Type B pancreatic cell (in vitro differentiated cells): ENCODE results near the gene PRKG1. TPM values are rescaled to one million over a fixed set of nuclear protein-coding genes. Genes with fewer than 3 reads are reported as not detected.

Source experiments
- DNase-seq: peaks from one replicate; pipeline ENCODE4 v3.0.0; 2021; ENCODE audit warnings: mixed read lengths; ENCODE audit not compliant: unreplicated experiment; ENCODE audit errors: extremely low spot score
- H3K27ac Mint-ChIP-seq: 2 replicates; pipeline ENCODE4 v1.8.0; 2021; ENCODE audit warnings: mild to moderate bottlenecking, mixed read lengths
- H3K27me3 Mint-ChIP-seq: 2 replicates; pipeline ENCODE4 v1.8.0; 2021; ENCODE audit warnings: mixed read lengths
- H3K36me3 Mint-ChIP-seq: 2 replicates; pipeline ENCODE4 v1.8.0; 2021; ENCODE audit warnings: mixed read lengths
- H3K4me1 Mint-ChIP-seq: one replicate; pipeline ENCODE4 v1.8.0; 2021; ENCODE audit warnings: mixed read lengths; ENCODE audit not compliant: unreplicated experiment
- H3K4me3 Mint-ChIP-seq: 2 replicates; pipeline ENCODE4 v1.8.0; 2021; ENCODE audit warnings: mild to moderate bottlenecking, mixed read lengths
- H3K9me3 Mint-ChIP-seq: 2 replicates; pipeline ENCODE4 v1.8.0; 2021; ENCODE audit warnings: mixed read lengths
- total RNA-seq: library from RNA; stranded (reverse); gene quantifications from 2 replicates; pipeline ENCODE4 v1.2.1, GENCODE V29; 2021; ENCODE audit warnings: low replicate concordance
- TF ChIP-seq, protein P1 (sequence below): fragments of 200-600 bp; sonication (generic); conservative IDR thresholded peaks from 2 replicates; pipeline ENCODE4 v1.5.0; 2021; ENCODE audit warnings: antibody characterized with exemption, mild to moderate bottlenecking

The PRKG1 gene
- total RNA-seq, 1 donor from 2014 or later = 12.3 TPM

DNA sequence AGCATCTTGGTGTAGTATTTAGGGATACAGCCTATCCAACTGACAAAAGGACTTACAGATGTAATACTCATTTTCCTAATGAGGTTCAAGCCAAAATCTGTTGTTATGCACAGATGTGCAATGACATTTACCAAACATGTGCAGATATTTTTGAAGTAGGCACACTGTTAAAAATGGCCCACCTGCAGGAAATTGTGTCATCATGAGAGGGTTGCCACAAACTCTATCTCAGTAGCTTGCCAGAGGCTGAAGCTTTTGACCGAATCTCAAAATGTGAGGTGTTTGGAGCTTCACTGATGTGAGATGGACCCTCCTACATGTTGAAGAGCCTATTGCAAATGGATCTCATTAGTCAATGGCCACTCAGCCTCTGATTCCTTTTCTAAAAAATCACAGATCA, 714.8 kb downstream of the PRKG1 start:
- no peak overlapping the region for H3K4me3 Mint-ChIP-seq
- H3K27me3 Mint-ChIP-seq = no peaks in the 10 kb centered on the region
- H3K36me3 Mint-ChIP-seq = no peaks in the 10 kb centered on the region
- H3K9me3 Mint-ChIP-seq = no peaks in the 10 kb centered on the region
- TF ChIP-seq, protein P1, sequence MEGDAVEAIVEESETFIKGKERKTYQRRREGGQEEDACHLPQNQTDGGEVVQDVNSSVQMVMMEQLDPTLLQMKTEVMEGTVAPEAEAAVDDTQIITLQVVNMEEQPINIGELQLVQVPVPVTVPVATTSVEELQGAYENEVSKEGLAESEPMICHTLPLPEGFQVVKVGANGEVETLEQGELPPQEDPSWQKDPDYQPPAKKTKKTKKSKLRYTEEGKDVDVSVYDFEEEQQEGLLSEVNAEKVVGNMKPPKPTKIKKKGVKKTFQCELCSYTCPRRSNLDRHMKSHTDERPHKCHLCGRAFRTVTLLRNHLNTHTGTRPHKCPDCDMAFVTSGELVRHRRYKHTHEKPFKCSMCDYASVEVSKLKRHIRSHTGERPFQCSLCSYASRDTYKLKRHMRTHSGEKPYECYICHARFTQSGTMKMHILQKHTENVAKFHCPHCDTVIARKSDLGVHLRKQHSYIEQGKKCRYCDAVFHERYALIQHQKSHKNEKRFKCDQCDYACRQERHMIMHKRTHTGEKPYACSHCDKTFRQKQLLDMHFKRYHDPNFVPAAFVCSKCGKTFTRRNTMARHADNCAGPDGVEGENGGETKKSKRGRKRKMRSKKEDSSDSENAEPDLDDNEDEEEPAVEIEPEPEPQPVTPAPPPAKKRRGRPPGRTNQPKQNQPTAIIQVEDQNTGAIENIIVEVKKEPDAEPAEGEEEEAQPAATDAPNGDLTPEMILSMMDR = no peak
- H3K27ac Mint-ChIP-seq = no peak overlapping the region
- DNase-seq = no peak
- peaks cover 3% of the 10 kb centered on the region for H3K4me1 Mint-ChIP-seq

DNA sequence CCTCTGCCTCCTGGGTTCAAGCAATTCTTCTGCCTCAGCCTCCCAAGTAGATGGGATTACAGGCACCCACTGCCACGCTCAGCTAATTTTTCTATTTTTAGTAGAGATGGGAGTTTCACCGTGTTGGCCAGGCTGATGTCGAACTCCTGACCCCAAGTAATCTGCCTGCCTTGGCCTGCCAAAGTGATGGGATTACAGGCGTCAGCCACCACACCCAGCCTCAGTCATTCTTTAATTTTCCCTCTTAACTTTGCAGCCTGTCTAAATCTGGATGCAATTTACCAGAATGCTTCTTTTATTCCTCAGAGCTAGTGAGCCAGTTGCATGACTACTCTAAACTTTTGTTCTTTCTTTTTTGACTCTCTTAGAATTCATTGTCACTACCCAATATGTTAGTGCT, 715.6 kb downstream of the PRKG1 start:
- Mint-ChIP-seq H3K27me3 (no peaks in the 10 kb centered on the region), H3K9me3 (no peaks in the 10 kb centered on the region), H3K36me3 (no peaks in the 10 kb centered on the region), H3K4me1 (no peaks in the 10 kb centered on the region), H3K4me3 (no peak overlapping the region), H3K27ac (no peak overlapping the region)
- TF ChIP-seq, protein P1 = no peak
- no peak for DNase-seq

DNA sequence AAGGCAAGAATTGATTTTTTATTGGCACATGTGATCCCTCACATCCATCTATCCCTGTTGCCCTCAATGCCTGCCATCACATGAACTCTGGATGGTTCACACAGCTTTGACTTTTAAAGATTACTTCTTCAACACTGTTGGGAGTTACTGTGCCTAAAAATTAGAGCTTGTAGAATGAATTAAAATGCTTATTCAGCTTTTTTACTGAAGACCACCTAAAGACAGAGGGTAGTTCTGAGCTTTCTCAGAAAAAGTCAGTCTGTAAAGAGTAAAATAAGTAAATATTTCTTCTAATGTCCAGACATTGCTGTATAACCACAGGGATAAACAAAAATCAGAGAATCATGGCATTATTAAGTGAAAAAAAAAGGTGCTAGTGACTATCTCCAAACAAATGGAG, 718.4 kb downstream of the PRKG1 start:
- TF ChIP-seq, protein P1 = no peak
- no peak for DNase-seq
- no peaks in the 10 kb centered on the region for H3K36me3 Mint-ChIP-seq
- H3K4me3 Mint-ChIP-seq = no peak overlapping the region
- H3K4me1 Mint-ChIP-seq = no peaks in the 10 kb centered on the region
- no peaks in the 10 kb centered on the region for H3K9me3 Mint-ChIP-seq
- H3K27me3 Mint-ChIP-seq = no peaks in the 10 kb centered on the region
- no peak overlapping the region for H3K27ac Mint-ChIP-seq

DNA sequence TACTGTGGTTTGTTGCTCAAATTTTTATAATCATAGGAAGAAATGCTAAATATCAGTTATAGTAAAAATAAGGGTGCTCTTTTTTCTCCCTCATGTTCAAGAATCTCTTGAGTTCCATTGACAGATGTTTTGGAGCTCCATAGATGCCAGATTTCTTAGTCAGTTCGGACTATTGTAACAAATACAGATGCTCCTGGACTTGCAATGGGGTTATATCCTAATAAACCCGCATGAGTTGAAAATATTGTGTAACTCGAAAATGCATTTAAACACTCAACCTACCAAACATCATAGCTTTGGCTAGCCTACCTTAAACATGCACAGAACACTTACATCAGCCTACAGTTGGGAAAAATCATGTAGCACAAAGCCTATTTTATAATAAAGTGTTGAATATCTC, 725.8 kb downstream of the PRKG1 start:
- H3K27ac Mint-ChIP-seq = no peak overlapping the region
- H3K36me3 Mint-ChIP-seq = no peaks in the 10 kb centered on the region
- no peaks in the 10 kb centered on the region for H3K9me3 Mint-ChIP-seq
- DNase-seq = no peak
- H3K27me3 Mint-ChIP-seq = no peaks in the 10 kb centered on the region
- no peaks in the 10 kb centered on the region for H3K4me1 Mint-ChIP-seq
- no peak overlapping the region for H3K4me3 Mint-ChIP-seq
- TF ChIP-seq, protein P1 = no peak

DNA sequence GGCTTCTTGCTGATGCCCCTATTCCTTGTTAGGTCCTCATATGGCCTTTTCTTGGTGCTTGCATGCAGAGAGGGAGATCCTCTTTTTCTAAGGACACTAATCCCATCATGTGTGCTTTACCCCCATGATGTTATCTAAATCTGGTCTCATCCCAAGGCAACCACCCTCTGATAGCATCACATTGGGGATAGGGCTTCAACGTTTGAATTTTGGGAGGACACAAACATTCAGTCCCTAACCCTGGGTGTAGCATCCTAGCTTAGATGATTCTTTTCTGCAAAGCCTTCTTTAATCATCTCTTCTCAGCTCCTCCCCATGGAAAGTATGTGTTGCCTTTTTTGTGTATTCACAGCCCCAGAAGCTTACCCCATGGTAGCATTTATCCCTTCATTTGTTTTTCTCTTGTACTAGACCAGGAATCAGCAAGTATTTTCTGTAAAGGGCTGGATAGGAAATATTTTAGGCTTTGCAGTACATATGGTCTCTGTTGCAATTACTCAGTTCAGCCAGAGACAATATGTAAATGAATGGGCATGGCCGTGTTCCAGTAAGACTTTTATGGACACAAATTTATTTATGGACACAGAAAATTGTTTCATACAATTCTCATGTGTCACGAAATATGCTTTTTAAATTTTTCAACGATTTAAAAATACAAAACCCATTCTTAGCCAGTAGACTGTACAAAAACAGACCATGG, 726.6 kb downstream of the PRKG1 start:
- DNase-seq = no peak
- H3K27me3 Mint-ChIP-seq = no peaks in the 10 kb centered on the region
- TF ChIP-seq, protein P1 = no peak
- no peak overlapping the region for H3K27ac Mint-ChIP-seq
- H3K4me1 Mint-ChIP-seq = no peaks in the 10 kb centered on the region
- H3K4me3 Mint-ChIP-seq = no peak overlapping the region
- no peaks in the 10 kb centered on the region for H3K9me3 Mint-ChIP-seq
- H3K36me3 Mint-ChIP-seq = no peaks in the 10 kb centered on the region
